BJ (cell line): ENCODE measurements around the gene FBXO10. TPM values are rescaled to one million over a fixed set of nuclear protein-coding genes. Genes with fewer than 3 reads are reported as not detected.
"Not testable (repeated sequence)": the region's sequence is repeated elsewhere in the genome, so short reads cannot be mapped to it uniquely, and the experiment has no call there.

ENCODE experiments used
- CTCF ChIA-PET: fragments of 350-600 bp; formaldehyde crosslinking; extraction: SDS; loops from one replicate; lab custom pipeline; 2021; ENCODE audit warnings: antibody characterized with exemption, inconsistent platforms; lab: Yijun Ruan, JAX
- POLR2A ChIA-PET: fragments of 300-600 bp; sonication (Branson Sonifier 250); formaldehyde crosslinking; extraction: SDS; loops from one replicate; lab custom pipeline; 2021; ENCODE audit warnings: antibody characterized with exemption; lab: Charles Lee
- DNase-seq: peaks from one replicate; pipeline ENCODE4 v3.0.0-alpha.2; 2011; ENCODE audit warnings: low read depth
- H3K27me3 ChIP-seq: 2 replicates; pipeline ENCODE4 v1.6.0; 2011; ENCODE audit warnings: low read length; ENCODE audit not compliant: control insufficient read depth, insufficient read depth
- H3K36me3 ChIP-seq: 2 replicates; pipeline ENCODE4 v1.5.1; 2011; ENCODE audit warnings: low read length; ENCODE audit not compliant: control insufficient read depth, insufficient read depth
- H3K4me3 ChIP-seq: 2 replicates; pipeline ENCODE4 v1.5.1; 2011; ENCODE audit warnings: low read depth, mild to moderate bottlenecking, control low read depth, low read length
- polyA plus RNA-seq: library from polyadenylated mRNA; depleted of rRNA; stranded (reverse); fragments of >200 nt; gene quantifications from 2 replicates; pipeline ENCODE4 v1.2.3, GENCODE V29; 2011
- TF ChIP-seq, protein P1 (sequence below): IDR thresholded peaks from 2 replicates; pipeline ENCODE4 v1.5.1; 2011; ENCODE audit warnings: low read depth, mild to moderate bottlenecking, control low read depth, inconsistent platforms, low read length, moderate library complexity; ENCODE audit not compliant: insufficient read depth

Gene FBXO10
- polyA plus RNA-seq, 1 experiment: 13.3 TPM

DNA sequence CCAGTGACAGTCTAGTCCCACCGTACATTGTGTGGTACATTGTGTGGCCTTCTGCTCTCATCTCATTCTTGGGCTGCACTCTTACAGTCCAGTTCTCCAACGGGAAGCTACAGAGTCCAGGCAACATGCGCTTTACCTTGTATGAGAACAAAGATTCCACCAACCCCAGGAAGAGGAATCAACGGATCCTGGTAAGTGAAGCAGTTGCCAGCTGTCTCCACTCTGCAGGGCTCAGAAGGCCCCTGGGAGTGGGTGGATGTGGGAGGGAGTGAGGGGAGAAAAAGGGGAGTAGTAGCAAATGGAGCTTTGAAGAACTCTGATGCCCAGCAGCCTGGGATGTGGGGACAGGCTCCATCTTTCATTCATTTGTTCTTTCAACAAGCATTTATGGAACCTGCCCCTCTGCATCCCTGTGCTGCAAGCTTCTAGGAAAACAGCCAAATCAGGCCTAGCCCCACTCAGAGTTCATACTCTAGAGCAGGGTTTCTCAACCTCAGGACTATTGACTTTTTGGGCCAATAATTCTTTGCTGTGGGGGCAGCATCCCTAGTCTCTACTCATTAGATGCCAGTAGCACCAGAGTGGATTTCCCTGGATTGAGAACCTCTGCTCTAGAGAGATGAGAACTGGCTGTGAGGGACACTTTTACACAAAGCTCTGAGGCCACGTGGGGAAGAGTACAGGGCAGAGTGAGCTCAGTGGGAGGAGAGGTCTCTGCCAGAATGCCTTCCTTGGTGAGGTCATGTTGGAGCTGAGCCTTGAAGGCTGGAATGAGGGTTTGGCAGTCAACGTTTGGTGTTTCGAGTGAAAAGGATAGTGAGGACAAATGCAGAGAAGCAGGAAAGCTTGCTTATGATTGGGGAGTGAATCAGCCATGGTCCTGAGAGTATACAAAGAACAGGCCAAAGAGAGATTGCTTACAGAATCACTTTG is 89.3 kb downstream of the FBXO10 start:
- Histone ChIP-seq H3K36me3 (peaks cover 1% of the 10 kb centered on the region), H3K27me3 (no peaks in the 10 kb centered on the region), H3K4me3 (peak overlapping the region; percentile 62)
- DNase-seq: peak; percentile 88
- ChIA-PET CTCF (interaction anchor here (1.0 to 1.7 kb wide), 4 partner anchors 11 to 90 kb away, joined by 3 to 6 read pairs (median 3); partner anchors contain the start of gene FBXO10), POLR2A (interaction anchor here (0.6 to 1.9 kb wide), 3 partner anchors 69 to 580 kb away, joined by 3 to 7 read pairs (median 5); partner anchors contain the start of gene FBXO10)
- TF ChIP-seq, protein P1, sequence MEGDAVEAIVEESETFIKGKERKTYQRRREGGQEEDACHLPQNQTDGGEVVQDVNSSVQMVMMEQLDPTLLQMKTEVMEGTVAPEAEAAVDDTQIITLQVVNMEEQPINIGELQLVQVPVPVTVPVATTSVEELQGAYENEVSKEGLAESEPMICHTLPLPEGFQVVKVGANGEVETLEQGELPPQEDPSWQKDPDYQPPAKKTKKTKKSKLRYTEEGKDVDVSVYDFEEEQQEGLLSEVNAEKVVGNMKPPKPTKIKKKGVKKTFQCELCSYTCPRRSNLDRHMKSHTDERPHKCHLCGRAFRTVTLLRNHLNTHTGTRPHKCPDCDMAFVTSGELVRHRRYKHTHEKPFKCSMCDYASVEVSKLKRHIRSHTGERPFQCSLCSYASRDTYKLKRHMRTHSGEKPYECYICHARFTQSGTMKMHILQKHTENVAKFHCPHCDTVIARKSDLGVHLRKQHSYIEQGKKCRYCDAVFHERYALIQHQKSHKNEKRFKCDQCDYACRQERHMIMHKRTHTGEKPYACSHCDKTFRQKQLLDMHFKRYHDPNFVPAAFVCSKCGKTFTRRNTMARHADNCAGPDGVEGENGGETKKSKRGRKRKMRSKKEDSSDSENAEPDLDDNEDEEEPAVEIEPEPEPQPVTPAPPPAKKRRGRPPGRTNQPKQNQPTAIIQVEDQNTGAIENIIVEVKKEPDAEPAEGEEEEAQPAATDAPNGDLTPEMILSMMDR: no peak

DNA sequence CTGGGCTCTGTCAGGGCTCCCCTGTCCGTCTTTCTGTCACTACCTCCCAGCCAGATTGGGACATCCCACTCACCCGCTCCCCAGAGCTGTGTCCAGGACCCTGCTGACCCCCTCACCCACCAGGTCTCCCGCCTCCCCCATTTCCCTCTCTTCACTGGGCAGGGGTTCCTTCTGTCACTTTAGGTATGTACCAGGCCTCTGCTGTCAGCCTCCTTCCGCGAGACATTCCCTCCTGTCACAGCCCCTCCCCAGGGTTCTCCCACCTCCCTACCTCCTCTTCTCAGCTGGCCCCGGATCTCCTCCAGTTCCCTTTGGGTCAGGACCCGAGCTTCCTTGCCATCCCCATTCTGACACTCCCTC is 89.9 kb downstream of the FBXO10 start:
- Histone ChIP-seq H3K4me3 (peak overlapping the region; percentile 62), H3K27me3 (no peaks in the 10 kb centered on the region), H3K36me3 (peaks cover 1% of the 10 kb centered on the region; the same call in 1 of the 2 replicates)
- TF ChIP-seq, protein P1: no peak
- no peak for DNase-seq
- CTCF ChIA-PET: interaction anchor here (0.8 to 1.7 kb wide), 4 partner anchors 12 to 108 kb away, joined by 3 to 6 read pairs (median 3); partner anchors contain the start of gene FBXO10
- POLR2A ChIA-PET: interaction anchor here (1.9 kb wide), 1 partner anchor 89 kb away, joined by 5 read pairs; the partner anchor contains the start of gene FBXO10

DNA sequence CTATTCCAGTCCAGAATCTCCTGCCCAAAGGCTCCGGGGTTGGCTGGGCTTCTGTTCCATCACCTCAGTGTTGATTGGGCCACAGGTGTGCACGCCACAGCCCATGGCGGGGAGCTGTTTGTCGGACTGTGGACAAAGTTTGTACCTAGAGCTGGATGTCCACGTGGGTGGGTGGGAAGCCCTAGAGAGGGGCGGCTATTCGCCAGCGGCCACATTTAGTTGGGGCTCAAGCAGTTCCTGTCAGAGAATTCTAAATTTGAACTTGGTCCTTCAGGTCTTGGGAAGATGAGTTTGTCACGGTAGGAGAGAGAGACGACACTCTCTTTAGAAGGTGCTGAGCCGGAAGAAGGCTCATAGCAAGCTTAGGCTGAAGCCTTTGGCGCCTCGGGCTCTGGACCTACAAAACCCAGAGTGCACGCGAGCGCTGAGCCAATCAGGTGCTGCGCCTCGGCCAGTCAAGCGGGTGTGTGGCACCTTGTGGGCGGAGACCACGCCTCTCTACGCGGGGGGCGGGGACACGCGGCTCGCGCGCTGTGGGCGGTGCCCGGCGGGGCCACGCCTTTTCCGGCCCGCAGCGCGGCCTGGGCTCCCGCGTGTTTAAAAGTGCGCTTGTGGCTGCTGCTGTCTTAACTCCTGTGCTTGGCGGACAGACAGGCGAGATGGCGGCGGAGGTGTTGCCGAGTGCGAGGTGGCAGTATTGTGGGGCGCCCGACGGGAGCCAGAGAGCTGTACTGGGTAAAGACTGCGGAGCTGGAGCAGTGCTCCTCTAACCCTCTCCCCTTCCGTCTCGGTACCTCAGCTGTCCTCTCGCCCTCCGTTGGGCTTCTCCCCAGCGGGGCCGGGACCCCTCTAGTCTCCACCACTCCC is 90.6 kb downstream of the FBXO10 start, which contains the start of gene POLR1E:
TSS of gene POLR1E (plus strand) at position 560 of the 867 bp plus-strand sequence. CDS start at position 660, 100 bp downstream.
- H3K4me3 ChIP-seq: peak within 1 kb of the TSS; percentile 62
- TF ChIP-seq, protein P1: no peak
- ChIA-PET CTCF (interaction anchor here (0.7 to 1.7 kb wide), 6 partner anchors 13 to 109 kb away, joined by 3 to 6 read pairs (median 3); partner anchors contain the start of gene FBXO10), POLR2A (interaction anchor here (1.9 kb wide), 1 partner anchor 90 kb away, joined by 5 read pairs; the partner anchor contains the start of gene FBXO10)
- H3K27me3 ChIP-seq: no peaks in the 10 kb centered on the region
- H3K36me3 ChIP-seq: peaks cover 1% of the 10 kb centered on the region; the same call in 1 of the 2 replicates
- DNase-seq: peak; percentile 57

DNA sequence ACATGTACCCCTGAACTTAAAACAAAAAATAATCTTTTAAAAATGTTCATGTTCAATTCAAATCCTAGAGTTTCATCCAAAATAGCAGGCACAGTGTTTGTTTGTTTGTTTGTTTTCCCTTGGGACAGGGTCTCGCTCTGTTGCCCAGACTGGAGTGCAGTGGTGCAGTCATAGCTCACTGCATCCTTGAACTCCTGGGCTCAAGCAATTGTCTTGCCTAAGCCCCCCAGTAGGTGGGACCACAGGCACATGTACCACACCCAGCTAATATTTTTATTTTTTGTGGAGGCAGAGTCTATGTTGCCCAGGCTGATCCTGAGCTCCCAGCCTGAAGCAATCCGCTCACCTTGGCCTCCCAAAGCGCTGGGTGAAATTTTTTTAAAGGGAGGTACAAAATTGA is 95.4 kb downstream of the FBXO10 start:
- Histone ChIP-seq H3K27me3 (no peaks in the 10 kb centered on the region), H3K36me3 (no peaks in the 10 kb centered on the region), H3K4me3 (no peak overlapping the region)
- DNase-seq: no peak
- ChIA-PET CTCF (interaction anchor here (0.8 to 1.5 kb wide), 3 partner anchors 13 to 422 kb away, joined by 3 to 4 read pairs (median 4); no protein-coding TSS in a partner anchor), POLR2A (no interaction called here)
- TF ChIP-seq, protein P1: no peak

DNA sequence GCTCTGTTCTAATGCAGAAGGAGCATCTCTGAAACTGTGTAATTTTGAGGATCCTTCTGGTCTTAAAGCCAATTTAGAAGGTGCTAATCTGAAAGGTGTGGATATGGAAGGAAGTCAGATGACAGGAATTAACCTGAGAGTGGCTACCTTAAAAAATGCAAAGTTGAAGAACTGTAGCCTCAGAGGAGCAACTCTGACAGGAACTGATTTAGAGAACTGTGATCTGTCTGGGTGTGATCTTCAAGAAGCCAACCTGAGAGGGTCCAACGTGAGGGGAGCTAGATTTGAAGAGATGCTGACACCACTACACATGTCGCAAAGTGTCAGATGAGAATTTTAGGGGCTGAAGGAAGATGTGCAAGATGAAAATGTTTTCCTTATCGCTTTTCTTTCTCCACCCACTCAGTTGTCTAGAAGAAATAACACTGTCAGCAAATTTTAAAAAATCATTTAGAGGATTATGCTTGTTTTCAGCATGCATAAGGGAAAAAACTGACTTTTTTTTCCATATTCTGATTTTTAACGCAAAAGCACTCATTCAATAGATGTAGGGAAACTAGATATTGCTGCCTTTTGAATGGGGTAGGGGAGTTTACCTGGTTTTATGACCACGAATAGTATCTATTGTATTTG is 98.1 kb downstream of the FBXO10 start:
- H3K4me3 ChIP-seq, H3K36me3 ChIP-seq, CTCF ChIA-PET, POLR2A ChIA-PET, DNase-seq, H3K27me3 ChIP-seq: not testable (repeated sequence)

DNA sequence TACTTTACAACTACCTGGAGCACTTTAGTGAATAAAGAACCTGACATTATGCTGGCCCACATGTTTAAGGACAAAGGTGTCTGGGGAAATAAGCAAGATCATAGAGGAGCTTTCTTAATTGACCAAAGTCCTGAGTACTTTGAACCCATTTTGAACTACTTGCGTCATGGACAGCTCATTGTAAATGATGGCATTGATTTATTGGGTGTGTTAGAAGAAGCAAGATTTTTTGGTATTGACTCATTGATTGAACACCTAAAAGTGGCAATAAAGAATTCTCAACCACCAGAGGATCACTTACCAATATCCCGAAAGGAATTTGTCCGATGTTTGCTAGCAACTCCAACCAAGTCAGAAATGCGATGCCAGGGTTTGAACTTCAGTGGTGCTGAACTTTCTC is 98.7 kb downstream of the FBXO10 start:
- H3K36me3 ChIP-seq, POLR2A ChIA-PET, H3K4me3 ChIP-seq, CTCF ChIA-PET, H3K27me3 ChIP-seq: not testable (repeated sequence)
- DNase-seq: peak; percentile 6
